GM12875 (cell line): Measurements from ENCODE around the gene TRIP4.

Experiments used
- H3K4me3 ChIP-seq: one replicate; pipeline ENCODE4 v1.5.1; 2011; ENCODE audit warnings: low read depth, low read length, control low read depth
- CTCF ChIP-seq: IDR thresholded peaks from 2 replicates; pipeline ENCODE4 v1.5.1; 2011; ENCODE audit warnings: low read depth, mild to moderate bottlenecking, control low read depth, inconsistent platforms, low read length, moderate library complexity, borderline replicate concordance; ENCODE audit not compliant: insufficient read depth

The TRIP4 gene

GRCh38 chr15:64400583-64400982, 12.9 kb downstream of the TRIP4 start:
- no peak overlapping the region for H3K4me3 ChIP-seq
- no peak for TF ChIP-seq CTCF

GRCh38 chr15:64412216-64412615, 24.6 kb downstream of the TRIP4 start:
- H3K4me3 ChIP-seq, result no peak overlapping the region
- no peak for TF ChIP-seq CTCF

- TF ChIP-seq CTCF, result no peak
- no peak overlapping the region for H3K4me3 ChIP-seq
Measured at GRCh38 chr15:64422697-64423096, 35.1 kb downstream of the TRIP4 start.

- H3K4me3 ChIP-seq, result no peak overlapping the region
- TF ChIP-seq CTCF, result no peak
Measured at GRCh38 chr15:64423970-64424369, 36.3 kb downstream of the TRIP4 start.

- H3K4me3 ChIP-seq, result no peak overlapping the region
- no peak for TF ChIP-seq CTCF
Measured at GRCh38 chr15:64425221-64425620, 37.6 kb downstream of the TRIP4 start.

GRCh38 chr15:64426845-64427465, 39.3 kb downstream of the TRIP4 start:
- no peak for TF ChIP-seq CTCF
- no peak overlapping the region for H3K4me3 ChIP-seq

- no peak overlapping the region for H3K4me3 ChIP-seq
- TF ChIP-seq CTCF, result no peak
Measured at GRCh38 chr15:64429448-64429847, 41.8 kb downstream of the TRIP4 start.
